ENCODE results near the gene FSHR.

- TF ChIP-seq CTCF (conservative IDR thresholded peaks at IDR 0.05; ENCODE audit: low read depth in 2 of 2): no peak
- no peak for TF ChIP-seq POLR2AphosphoS5 (IDR thresholded peaks at IDR 0.05; ENCODE audit: low read depth)
- no peak for TF ChIP-seq REST (IDR thresholded peaks at IDR 0.05; ENCODE audit: unreplicated experiment)
- TF ChIP-seq EZH2phosphoT487 (IDR thresholded peaks at IDR 0.05; ENCODE audit: unreplicated experiment): no peak
- no peak for TF ChIP-seq EZH2 (IDR thresholded peaks at IDR 0.05; ENCODE audit: low read depth, unreplicated experiment)
- no peak for TF ChIP-seq NANOG (IDR thresholded peaks at IDR 0.05; ENCODE audit: borderline replicate concordance)
- no peak for TF ChIP-seq CREB1 (CRISPR knock-in tag; IDR thresholded peaks at IDR 0.05; ENCODE audit: low read depth)
- no peak for TF ChIP-seq JUNB (IDR thresholded peaks at IDR 0.05; ENCODE audit: unreplicated experiment)
- no peak for TF ChIP-seq ZNF331 (CRISPR knock-in tag; IDR thresholded peaks at IDR 0.05; ENCODE audit: low read depth)
- no peak for TF ChIP-seq ETS1 (IDR thresholded peaks at IDR 0.05)
- TF ChIP-seq STAT1 (IDR thresholded peaks at IDR 0.05; ENCODE audit: unreplicated experiment): no peak
- no peak for TF ChIP-seq ZNF114 (CRISPR knock-in tag; IDR thresholded peaks at IDR 0.05)
These were observed 238.4 kb downstream of the FSHR start for GRCh38 chr2:48915884-48916283.
